Upper lobe of left lung (tissue), 6 donors: ENCODE results near the gene WASF1. TPM values are rescaled to one million over a fixed set of nuclear protein-coding genes. Genes with fewer than 3 reads are reported as not detected.

Source experiments
- ATAC-seq, 2 donors: fragments of 200-7000 bp; cut with Tn5 transposase; one replicate each; pipeline ENCODE4 v1.9.1; 2022; ENCODE audit warnings: mild to moderate bottlenecking in 2 of 2, moderate library complexity in 2 of 2; ENCODE audit not compliant: low FRiP score in 2 of 2
- DNase-seq, 2 donors: peaks; one replicate each; pipeline ENCODE4 v3.0.0-alpha.2; 2019 to 2020
- H3K27ac ChIP-seq, 4 donors: fragments of 200-600 bp; sonication (generic); one replicate each; pipeline ENCODE4 v1.5.1; 2016 to 2019
- H3K27me3 ChIP-seq, 4 donors: fragments of 200-600 bp; sonication (generic); one replicate each; pipeline ENCODE4 v1.5.1; 2017 to 2019
- H3K36me3 ChIP-seq, 4 donors: fragments of 200-600 bp; sonication (generic); one replicate each; pipeline ENCODE4 v1.5.1; 2016 to 2019
- H3K4me1 ChIP-seq, 4 donors: fragments of 200-600 bp; sonication (generic); one replicate each; pipeline ENCODE4 v1.5.1; 2018 to 2019
- H3K4me3 ChIP-seq, 4 donors: fragments of 200-600 bp; sonication (generic); one replicate each; pipeline ENCODE4 v1.5.1; 2017 to 2019; ENCODE audit warnings: mild to moderate bottlenecking in 2 of 4, moderate library complexity in 1 of 4
- H3K9me3 ChIP-seq, 4 donors: fragments of 200-600 bp; sonication (generic); one replicate each; pipeline ENCODE4 v1.5.1; 2018 to 2019
- CTCF ChIP-seq, 6 experiments: fragments of 450-650 bp in 4 of 6; fragments of 200-600 bp in 2 of 6; sonication (generic) in 2 of 6; IDR thresholded peaks; one replicate each; pipeline ENCODE4 v1.5.1; 2016 to 2019; ENCODE audit warnings: antibody characterized with exemption in 6 of 6
- EP300 ChIP-seq, 4 donors: sonication (generic); formaldehyde crosslinking; IDR thresholded peaks; one replicate each; pipeline ENCODE4 v1.5.1; 2017; ENCODE audit warnings: antibody characterized with exemption in 4 of 4, control low read depth in 2 of 4
- POLR2A ChIP-seq, 4 donors: fragments of 450-650 bp; IDR thresholded peaks; one replicate each; pipeline ENCODE4 v1.5.1; 2016 to 2017; ENCODE audit warnings: antibody characterized with exemption in 4 of 4, mild to moderate bottlenecking in 2 of 4
- POLR2AphosphoS5 ChIP-seq, 2 donors: sonication (generic); formaldehyde crosslinking; IDR thresholded peaks; one replicate each; pipeline ENCODE4 v1.5.1; 2017; ENCODE audit warnings: antibody characterized with exemption in 2 of 2
- WGBS, 2 donors: methylation state at CpG; one replicate each; pipeline ENCODE4 v1.1.5; 2017 to 2018; 5-methylcytosine and 5-hydroxymethylcytosine counted together
- total RNA-seq, 6 donors: library from RNA; depleted of rRNA in 4 of 6; stranded (reverse); fragments of >200 nt in 4 of 6; gene quantifications; one replicate each; pipeline versions ENCODE4 v1.1.0 to v1.2.1, GENCODE V29; 2016 to 2021
- donor health status: DM: no; HTN: no; CAD: no; lungs with moderate emphysema.
- donor health status: DM: no; HTN: yes; CAD: no; lungs with severe emphysema.

Gene WASF1
- total RNA-seq, 6 donors from 2014 or later = 2.0 to 9.4 (median 4.3) TPM

GRCh38 chr6:110214338-110214737 lies 34.9 kb upstream of the WASF1 start:
- no peak for TF ChIP-seq POLR2A (IDR thresholded peaks at IDR 0.05)
- no peak for TF ChIP-seq CTCF (IDR thresholded peaks at IDR 0.05)
- no peak for TF ChIP-seq EP300 (IDR thresholded peaks at IDR 0.05)
- Histone ChIP-seq H3K27me3 (no peaks in the 10 kb centered on the region), H3K36me3 (peaks cover 3 to 89% (median 41%) of the 10 kb centered on the region in 4 donors), H3K9me3 (no peaks in the 10 kb centered on the region), H3K4me3 (no peak overlapping the region), H3K27ac (no peak overlapping the region), H3K4me1 (no peaks in the 10 kb centered on the region)
- no peak for ATAC-seq
- no peak for DNase-seq
- WGBS, 2 donors = 55 to 70% methylated on average over 1 of the region's 1 CpG

- peaks cover 3 to 76% (median 32%) of the 10 kb centered on the region in 4 donors for H3K36me3 ChIP-seq
Measured at GRCh38 chr6:110211753-110212152, 32.3 kb upstream of the WASF1 start.

GRCh38 chr6:110207652-110208051 lies 28.2 kb upstream of the WASF1 start:
- H3K4me3 ChIP-seq = no peak overlapping the region
- DNase-seq = no peak
- H3K36me3 ChIP-seq = peaks cover 0 to 37% (median 11%) of the 10 kb centered on the region in 4 donors

More at GRCh38 chr6:110211753-110212152, 32.3 kb upstream of the WASF1 start:
- TF ChIP-seq CTCF (IDR thresholded peaks at IDR 0.05) = no peak
- no peak for TF ChIP-seq POLR2A (IDR thresholded peaks at IDR 0.05)
- no peak for TF ChIP-seq EP300 (IDR thresholded peaks at IDR 0.05)
- no peak for TF ChIP-seq POLR2AphosphoS5 (IDR thresholded peaks at IDR 0.05)
- ATAC-seq (no peak), DNase-seq (no peak)
- Histone ChIP-seq H3K9me3 (no peaks in the 10 kb centered on the region), H3K27me3 (no peaks in the 10 kb centered on the region), H3K4me3 (no peak overlapping the region), H3K4me1 (no peaks in the 10 kb centered on the region), H3K27ac (no peak overlapping the region)
- 85 to 97% methylated on average over 1 of the region's 1 CpG for WGBS, 2 donors

GRCh38 chr6:110201151-110201884 lies 21.8 kb upstream of the WASF1 start:
- DNase-seq = no peak
- H3K27me3 ChIP-seq = no peaks in the 10 kb centered on the region
- 96 to 99% methylated on average over 3 of the region's 3 CpGs for WGBS, 2 donors
- no peaks in the 10 kb centered on the region for H3K9me3 ChIP-seq
- no peak for TF ChIP-seq POLR2A (IDR thresholded peaks at IDR 0.05)
- no peak for TF ChIP-seq CTCF (IDR thresholded peaks at IDR 0.05)
- no peak for TF ChIP-seq POLR2AphosphoS5 (IDR thresholded peaks at IDR 0.05)
- no peak for TF ChIP-seq EP300 (IDR thresholded peaks at IDR 0.05)
- no peak overlapping the region for H3K27ac ChIP-seq
- H3K36me3 ChIP-seq = no peaks in the 10 kb centered on the region
- no peak overlapping the region for H3K4me3 ChIP-seq
- no peak for ATAC-seq
- H3K4me1 ChIP-seq = no peaks in the 10 kb centered on the region

More at GRCh38 chr6:110207652-110208051, 28.2 kb upstream of the WASF1 start:
- Histone ChIP-seq H3K9me3 (no peaks in the 10 kb centered on the region), H3K27me3 (no peaks in the 10 kb centered on the region), H3K27ac (no peak overlapping the region), H3K4me1 (no peaks in the 10 kb centered on the region)
- no peak for TF ChIP-seq CTCF (IDR thresholded peaks at IDR 0.05)
- TF ChIP-seq POLR2AphosphoS5 (IDR thresholded peaks at IDR 0.05) = no peak
- no peak for TF ChIP-seq EP300 (IDR thresholded peaks at IDR 0.05)
- no peak for TF ChIP-seq POLR2A (IDR thresholded peaks at IDR 0.05)
- no peak for ATAC-seq
- 97 to 99% methylated on average over 3 of the region's 3 CpGs for WGBS, 2 donors

- no peak for ATAC-seq
- Histone ChIP-seq H3K9me3 (no peaks in the 10 kb centered on the region), H3K36me3 (peaks cover 0 to 10% (median 2%) of the 10 kb centered on the region in 4 donors), H3K4me1 (no peaks in the 10 kb centered on the region), H3K27ac (no peak overlapping the region), H3K4me3 (no peak overlapping the region), H3K27me3 (no peaks in the 10 kb centered on the region)
- 96% methylated on average over 3 of the region's 3 CpGs for WGBS, 2 donors
- no peak for TF ChIP-seq CTCF (IDR thresholded peaks at IDR 0.05)
- no peak for TF ChIP-seq POLR2A (IDR thresholded peaks at IDR 0.05)
- TF ChIP-seq POLR2AphosphoS5 (IDR thresholded peaks at IDR 0.05) = no peak
- no peak for TF ChIP-seq EP300 (IDR thresholded peaks at IDR 0.05)
- DNase-seq = no peak
Measured at GRCh38 chr6:110198561-110198960, 19.1 kb upstream of the WASF1 start.
